NCI-H2227 treated with DMSO at 0.1 percent for 48 hours (cell line): ENCODE measurements around the gene PUM2.
"Not testable (repeated sequence)": the region's sequence is repeated elsewhere in the genome, so short reads cannot be mapped to it uniquely, and the experiment has no call there.

Source experiments
- DNase-seq: peaks from one replicate; lab custom pipeline; 2025; lab: John Stamatoyannopoulos, UW

The PUM2 gene

DNA sequence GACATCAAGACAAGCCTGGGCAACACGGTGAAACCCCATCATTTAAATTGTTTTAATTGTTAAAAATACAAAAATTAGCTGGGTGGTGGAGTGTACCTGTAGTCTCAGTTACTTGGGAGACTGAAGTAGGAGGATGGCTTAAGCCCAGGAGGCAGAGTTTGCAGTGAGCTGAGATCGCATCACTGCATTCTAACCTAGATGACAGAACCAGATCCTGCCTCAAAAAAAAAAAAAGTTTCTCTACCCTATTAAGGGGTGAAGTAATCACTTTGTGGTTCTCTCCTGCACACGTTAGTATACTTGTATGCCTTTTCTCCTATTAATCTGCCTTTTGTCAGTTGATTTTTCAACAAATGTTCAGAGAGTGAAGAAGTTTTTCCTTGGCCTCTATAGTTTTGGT is 18.1 kb upstream of the PUM2 start:
- no peak for DNase-seq

DNA sequence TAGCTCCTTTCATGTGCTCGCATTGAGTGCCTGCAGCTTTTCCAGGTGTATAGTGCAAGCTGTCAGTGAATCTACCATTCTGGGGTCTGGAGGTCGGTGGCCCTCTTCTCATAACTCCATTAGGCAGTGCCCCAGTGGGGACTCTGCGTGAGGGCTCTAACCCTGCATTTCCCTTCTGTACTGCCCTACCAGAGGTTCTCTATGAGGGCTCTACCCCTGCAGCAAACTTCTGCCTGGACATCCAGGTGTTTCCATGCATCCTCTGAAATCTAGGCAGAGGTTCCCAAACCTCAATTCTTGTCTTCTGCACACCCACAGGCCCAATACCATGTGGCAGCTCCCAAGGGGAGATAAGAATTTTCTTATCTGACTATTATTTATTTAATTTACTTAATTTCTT is 17.3 kb upstream of the PUM2 start:
- DNase-seq: not testable (repeated sequence)

DNA sequence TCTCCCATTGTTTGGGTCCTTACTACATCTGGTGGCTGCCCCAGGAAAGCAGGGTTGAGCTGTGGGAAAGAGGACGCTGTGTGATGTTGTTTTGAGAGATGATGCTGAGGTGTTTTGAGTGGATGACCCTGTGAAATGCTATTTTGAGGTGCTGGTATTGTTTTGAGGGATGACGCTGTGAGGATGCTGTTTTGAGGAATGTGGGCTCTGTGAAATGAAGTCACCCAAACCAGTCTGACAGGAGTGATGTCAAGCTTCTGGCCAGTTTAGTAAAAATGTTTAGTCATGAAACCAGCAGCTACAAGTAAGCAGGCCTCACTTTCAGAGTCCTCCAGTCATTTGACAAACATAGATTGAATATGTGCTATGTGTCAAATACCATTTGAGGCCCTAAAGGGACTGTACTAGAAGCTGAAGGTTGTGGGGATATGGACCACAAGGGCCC is 16.1 kb upstream of the PUM2 start:
- no peak for DNase-seq

DNA sequence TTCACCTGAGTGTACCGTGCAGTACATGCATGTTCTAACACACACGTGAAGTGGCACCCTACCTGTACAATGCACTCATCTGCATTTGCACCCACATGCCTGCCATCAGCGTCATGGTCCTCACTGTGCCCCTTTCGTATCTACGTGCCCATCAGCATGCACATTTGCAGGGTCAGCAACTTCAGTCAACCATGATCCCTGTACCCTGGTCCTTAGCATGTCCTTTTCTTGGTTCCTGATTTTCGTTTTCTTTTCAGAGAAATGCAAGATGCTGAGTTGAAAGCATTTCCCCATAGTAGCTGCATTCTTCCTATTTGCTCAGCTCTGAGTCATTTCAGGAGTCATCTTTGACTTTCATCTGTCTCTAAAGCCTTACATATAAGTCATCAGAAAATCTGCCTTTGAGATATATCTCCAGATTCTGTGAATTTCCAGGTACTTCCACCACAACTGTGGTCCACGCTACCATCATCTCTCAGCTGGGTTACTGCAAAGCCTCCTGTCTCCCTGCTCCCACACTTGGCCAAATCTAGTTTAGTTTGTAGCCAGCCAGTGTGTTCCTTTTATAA is 14.7 kb upstream of the PUM2 start:
- no peak for DNase-seq

DNA sequence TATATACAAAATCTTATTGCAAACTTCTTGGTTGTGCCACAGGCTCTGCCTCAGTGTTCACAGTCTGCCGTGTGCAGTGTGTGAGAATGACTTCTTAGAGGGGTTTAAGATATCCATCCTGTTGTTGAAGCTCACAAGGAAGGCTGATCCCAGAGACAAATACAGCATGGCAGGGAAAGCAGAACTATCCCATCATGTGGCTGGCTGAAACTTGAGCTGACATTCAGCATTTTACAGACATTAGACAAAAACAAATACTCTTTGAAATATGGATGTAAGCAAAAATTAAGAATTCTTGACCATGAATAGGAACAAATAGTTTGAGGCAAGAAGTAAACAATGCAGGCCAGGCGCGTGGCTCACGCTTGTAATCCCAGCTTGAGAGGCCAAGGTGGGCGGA is 12.9 kb upstream of the PUM2 start:
- no peak for DNase-seq

DNA sequence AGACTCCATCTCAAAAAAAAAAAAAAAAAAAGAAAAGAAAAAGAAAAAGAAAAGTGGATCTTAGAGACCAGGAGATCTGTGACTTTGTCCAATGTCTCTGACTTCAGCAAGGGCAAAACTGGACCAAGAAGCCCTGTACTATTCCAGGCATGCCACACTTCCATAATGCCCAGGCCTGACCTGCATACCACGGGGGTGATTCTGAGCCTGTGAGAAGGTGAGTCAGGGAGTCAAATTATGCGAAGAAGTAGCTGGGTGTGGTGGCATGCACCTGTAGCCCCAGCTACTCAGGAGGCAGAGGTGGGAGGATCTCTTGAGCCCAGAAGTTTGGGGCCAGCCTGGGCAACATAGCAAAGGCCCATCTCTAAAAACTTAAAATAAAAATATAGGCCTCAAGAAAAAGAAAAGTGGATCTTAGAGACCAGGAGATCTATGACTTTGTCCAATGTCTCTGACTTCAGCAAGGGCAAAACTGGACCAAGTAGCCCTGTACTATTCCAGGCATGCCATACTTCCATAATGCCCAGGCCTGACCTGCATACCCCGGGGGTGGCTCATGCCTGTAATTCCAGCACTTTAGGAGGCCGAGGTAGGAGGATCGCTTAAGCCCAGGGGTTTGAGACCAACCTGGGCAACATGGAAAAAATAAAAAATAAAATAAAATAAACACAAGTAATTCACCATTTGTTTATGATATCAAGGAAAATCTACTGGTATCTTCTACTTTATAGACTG is 12.2 kb upstream of the PUM2 start:
- DNase-seq: no peak

DNA sequence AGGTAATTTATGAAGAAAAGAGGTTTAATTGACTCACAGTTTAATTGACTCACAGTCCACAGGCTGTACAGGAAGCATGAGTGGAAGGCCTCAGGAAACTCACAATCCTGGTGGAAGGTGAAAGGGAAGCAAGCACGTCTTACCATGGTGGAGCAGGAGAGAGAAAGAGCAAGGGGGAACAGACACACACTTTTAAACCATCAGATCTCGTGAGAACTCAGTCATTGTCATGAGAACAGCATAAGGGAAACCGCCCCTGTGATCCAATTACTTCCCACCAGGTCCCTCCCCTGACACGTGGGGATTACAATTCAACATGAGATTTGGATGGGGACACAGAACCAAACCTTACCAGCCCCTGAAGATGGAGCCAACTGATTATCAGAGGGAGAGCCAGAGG is 11.2 kb upstream of the PUM2 start:
- DNase-seq: no peak

DNA sequence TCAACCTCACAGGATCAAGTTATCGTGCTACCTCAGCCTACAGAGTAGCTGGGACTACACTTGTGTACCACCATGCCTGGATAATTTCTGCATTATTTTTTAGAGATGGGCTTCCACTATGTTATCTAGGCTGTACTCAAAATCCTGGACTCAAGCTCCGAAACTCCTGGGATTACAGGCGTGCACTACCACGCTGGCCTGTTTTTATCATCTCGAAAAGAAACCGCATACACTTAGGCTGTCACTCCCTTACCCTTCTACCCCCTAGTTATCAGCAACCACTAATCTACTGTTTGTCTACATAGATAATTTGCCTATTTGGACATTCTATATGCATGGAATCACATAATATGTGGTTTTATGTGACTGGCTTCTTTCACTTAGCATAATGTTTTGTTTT is 8.5 kb upstream of the PUM2 start:
- no peak for DNase-seq

DNA sequence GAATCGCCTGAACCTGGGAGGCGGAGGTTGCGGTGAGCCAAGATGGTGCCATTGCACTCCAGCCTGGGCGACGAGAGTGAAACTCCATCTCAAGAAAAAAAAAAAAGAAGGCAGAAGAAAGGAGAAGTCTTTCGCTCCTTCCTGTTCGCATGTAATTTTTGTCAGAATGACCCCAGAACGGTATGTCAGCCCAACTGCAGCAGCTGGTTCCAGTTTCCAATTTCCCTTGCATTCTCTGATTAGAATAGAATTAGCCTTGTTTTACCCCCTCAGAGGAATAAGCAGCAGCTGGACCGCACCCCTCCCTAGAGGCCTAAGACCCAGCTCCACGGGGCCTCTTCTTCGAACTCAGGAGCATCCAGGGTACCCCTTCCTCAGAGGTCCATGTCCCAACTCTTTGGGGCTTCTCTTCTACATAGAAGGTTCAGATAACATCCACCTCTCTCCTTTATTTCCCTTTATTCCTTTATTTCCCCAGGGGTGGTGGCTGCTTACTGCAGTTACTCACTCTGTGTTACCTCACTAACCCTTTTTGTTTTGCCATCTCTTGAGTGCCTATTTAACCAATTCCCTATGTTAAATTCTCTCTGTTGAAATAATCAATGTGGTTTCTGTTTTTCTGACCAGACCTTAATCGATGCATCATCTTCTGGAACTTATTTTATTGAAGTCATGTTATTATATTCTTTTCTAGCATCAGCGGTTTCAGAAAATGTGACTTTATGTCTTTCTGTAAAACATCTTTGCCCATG is 7.2 kb upstream of the PUM2 start:
- no peak for DNase-seq

DNA sequence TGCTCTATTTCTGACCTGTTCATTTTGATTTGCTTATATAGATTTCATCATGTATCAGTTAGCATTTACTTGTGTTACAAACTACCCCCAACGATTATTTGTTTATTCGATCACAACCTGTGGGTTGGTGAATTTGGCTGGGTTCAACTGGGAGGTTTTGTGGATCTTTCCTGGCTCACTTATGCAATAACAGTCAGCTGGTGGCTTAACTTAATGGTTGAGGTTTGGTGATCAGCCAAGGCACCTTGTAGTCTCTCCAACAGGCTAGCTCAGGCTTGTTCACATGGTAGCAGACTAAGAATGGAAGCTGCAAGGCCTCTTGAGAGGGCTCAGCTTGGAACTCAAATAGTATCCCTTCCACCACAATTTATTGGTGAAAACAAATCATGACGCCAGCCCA is 5.4 kb upstream of the PUM2 start:
- no peak for DNase-seq

DNA sequence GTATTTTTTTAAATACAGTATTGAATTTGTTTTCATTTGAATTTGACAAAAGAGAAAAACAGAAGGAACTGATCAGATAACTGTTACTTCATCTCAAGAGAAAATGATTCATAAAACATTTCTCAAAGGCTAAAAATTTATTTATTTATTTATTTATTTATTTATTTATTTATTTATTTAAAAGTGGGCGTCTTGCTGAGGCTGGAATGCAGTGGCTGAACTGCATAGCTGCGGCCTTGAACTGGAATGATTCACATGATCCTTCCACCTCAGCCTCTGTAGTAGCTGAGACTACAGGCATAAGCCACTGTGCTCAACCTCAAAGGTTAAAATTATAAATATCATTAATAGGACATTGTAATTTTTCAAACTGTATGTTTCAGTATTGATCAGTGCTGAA is 4.5 kb upstream of the PUM2 start:
- DNase-seq: no peak

DNA sequence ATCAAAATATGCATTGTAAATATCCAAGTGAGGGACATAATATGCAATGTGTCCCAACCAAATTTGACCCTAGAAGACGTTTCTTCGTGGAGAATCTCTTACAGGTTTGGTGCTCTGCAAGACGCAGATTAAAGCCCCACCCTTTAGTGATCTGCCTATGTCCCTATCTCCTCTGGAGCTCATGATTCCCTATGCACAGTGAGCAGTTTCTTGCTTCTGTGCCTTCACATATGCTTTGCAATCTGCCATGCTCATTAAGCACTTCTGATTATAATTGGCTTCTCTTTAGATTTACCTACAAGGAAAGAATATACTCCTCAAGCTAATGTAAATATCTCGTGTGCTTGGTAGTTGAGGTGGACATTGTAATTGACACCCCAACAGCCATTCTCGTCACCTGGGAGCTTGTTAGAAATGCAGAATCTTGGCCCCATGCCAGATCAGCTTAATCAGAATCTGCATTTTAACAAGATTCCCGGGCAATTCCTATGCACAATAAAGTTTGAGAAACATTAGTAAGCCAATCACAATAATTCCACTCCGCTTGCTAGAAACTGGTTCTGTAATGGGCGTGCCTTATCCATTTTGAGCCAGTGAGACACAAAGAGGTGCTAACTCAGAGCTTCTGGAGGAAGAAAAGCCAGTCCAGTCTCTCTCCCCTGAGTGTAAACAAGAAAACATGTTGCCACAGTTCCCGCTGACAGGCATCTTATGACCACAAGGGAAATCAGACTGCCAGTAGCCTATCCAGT is 2.8 kb upstream of the PUM2 start:
- DNase-seq: peak; percentile 21

DNA sequence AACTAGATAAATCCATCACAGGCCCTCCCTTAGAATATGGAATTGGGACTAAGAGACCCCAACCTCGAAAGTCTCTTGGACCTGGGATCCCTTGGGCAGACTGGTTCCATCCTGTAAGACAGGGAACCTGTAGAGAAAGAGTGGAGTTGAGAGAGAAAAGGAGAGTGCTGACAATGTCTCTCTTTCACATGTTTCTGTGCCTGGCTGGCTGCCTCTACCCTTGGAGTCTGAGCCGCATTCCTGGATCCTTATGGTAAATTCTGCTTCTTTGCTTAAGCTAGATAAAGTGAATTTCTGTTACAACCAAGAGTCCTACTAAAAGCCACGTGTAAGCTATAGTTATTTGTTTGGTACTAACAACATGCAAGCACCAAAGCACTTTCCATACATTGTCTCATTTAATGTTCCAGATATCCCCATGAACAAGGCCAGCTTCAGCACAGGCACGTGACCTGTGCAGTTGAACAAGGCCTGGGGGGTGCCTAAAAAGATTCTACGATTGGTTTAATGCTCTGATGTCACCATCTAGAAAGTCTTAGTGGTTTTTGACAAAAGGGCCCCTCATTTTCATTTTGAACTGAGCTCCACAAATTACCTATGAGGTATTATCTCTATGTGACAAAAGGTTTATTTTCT is 2.1 kb upstream of the PUM2 start:
- DNase-seq: no peak

DNA sequence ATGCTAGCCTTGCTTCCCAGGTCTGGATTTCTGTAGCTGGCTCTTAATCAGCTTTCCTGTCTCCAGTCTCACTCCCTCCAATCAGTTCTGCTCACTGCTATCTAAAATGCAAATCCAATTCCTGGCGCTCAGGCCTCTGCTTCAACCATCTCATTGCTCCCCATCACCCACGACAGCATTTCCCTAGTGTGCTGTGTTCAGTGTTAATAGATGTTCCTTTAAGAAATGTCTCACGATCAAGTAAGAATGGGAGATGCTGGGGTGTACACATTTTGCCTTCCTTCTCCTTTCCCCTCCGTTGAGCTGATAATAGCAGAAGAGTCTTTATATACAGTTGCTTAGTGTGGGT is 1.6 kb upstream of the PUM2 start:
- DNase-seq: peak; percentile 66

DNA sequence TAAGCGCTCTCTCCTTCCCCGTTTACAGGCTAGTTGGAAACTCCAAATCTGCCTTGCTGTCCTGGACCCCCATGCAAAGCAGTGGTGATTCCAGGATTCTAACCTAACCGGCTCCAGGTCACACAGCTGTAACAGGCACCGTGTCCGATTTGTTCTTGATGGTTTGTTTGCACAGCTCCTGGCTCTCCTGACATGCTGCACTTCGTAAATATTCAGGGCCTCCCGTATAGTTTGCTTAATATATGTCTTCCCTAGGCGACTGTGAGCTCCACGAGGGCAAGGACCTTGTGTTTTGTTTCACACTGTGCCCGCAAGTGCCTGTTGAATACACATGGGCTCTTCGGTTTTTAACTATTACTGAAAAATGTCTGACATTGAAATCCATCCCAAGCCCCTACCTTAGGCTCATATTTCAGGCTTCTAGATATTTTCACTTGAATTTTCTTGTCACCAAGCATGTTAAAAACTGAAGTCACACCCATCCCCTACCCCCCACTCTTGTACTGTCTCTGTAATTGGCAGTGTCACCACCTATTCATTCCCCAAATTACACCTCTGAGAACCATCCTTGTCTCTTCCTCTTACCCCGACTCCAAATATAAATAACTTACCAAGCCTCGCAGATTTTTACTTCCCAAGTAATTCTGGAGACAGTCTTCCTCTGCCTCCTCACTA is 1.0 kb upstream of the PUM2 start:
- no peak for DNase-seq

DNA sequence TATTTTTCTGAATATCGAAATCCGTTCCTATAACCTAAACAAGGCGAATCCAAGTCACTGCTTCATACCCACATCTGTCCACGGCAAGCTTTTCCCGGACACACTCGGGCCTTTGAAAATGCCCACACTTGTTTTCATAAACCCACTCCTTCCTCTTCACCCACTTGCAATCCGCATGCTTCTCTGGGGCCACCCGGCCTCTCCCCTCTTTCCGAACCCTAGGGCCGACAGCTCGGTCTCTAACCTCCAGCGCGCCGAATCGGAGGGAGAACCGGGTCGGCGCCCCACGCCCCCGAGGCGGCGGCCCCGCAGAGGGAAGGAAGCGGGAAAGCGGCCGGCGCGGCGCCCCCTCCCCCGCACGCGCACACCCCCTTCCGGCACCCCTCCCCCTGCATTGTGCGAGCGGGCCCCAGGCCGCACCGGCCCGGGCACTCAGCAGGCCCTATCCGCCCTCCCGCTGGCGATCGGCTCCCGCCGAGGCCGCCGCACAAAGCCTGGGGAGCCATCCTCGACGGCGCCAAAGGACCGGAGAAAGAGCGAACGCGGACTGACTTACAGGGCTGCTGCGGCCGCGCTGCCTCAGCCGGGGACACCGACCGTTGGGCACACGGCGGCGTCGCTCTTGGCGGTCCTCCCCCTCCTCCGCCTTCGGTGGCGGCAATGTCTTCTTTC is 467 bp downstream of the PUM2 start:
- DNase-seq: peak; percentile 72

DNA sequence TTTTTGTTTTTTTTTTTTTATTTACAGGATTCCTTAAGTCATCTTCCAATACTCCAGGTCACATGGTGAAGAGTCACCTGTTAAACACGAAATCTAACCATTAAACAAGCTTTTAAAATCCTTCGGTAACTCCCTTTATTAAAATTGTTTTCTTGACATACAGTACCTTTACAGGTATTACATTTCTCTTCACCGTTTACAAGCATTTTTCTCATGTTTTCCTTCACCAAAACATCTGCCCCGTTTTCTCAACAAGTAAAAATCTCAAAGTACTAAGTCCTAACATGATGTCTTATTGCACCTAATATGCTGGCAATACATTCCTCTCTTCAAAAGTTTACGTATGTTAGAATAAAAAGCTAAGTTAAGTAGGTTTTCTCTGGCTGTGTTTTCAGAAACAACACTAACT is 1.1 kb downstream of the PUM2 start:
- DNase-seq: no peak

DNA sequence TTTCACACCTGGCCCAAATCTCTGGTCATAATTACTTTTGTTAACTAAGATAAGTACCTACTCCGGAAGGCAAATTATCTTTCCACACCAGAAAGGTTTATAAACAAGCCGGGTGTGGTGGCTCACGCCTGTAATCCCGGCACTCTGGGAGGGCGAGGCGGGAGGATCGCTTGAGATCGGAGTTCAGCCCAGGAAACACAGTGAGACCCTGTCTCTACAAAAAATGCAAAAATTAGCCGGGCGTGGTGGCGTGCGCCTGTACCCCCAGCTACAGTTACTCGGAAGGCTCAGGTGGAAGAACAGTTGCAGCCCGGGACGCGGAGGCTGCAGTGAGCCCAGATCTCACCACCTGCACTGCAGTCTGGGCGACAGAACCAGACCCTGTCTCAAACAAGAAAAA is 2.1 kb downstream of the PUM2 start:
- no peak for DNase-seq

DNA sequence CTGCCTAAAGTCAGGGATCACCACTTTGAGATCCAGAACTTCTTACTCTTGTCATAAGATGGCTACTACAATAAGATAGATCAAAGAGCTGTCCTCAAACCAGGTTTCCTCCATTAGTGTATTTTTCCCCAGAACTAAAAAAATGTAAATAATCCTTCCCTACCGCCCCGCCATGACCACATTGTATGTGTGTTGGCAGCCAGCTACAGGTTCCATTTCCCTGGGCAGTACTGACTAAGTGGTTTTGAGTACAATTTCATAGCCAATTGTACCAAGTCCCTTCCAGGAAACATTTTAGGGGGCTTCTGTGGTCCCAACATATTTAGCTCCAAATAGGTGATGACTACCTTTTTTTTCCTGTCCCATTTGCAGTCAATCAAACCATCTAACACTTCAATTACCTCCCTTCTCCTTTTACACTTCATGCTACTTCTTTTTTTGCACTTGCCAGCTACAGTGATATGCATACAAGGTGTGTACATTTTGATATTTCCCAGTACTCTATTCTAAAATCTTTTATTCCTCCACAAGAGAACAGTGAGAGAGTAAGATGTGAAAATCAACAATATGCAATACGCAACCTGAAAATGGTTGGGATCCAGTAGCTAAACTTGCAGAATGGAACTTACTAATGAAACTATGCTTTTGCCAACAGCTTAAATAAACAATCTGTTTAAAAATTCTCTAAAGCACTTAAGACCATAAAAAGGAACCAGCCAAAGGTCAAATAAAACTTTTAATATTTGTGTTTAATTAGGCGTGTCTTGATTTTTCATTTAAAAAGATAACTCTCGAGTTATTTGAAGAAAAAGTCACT is 3.9 kb downstream of the PUM2 start:
- no peak for DNase-seq

DNA sequence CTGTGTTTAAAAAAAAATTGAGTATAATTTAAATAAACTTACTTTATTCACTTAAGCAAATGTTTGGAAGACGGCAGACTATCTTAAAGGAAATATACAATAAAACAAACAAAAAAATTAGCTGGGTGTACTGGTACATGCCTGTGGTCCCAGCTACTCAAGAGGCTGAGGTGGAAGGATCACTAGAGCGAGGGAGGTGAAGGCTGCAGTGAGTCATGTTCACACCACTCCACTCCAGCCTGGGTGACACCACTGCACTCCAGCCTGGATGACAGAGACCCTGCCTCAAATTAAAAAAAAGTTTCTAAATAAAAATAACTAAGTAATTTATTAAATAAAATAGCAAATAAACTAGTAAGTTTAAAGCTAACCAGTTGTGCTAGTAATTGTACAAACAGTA is 7.5 kb downstream of the PUM2 start:
- DNase-seq: no peak
